HT-29 (cell line): ENCODE measurements around the gene TRPM3. TPM values are rescaled to one million over a fixed set of nuclear protein-coding genes. Genes with fewer than 3 reads are reported as not detected.

ENCODE experiments used
- DNase-seq: peaks from one replicate; pipeline ENCODE4 v3.0.0-alpha.2; 2015; ENCODE audit warnings: low spot score
- total RNA-seq: library from RNA; depleted of rRNA; stranded (reverse); fragments of >200 nt; shearing (Covaris generic); gene quantifications from 2 replicates; pipeline ENCODE4 v1.2.3, GENCODE V29; 2014

Gene TRPM3
- total RNA-seq, 1 experiment from 2014 or later = not detected

DNA sequence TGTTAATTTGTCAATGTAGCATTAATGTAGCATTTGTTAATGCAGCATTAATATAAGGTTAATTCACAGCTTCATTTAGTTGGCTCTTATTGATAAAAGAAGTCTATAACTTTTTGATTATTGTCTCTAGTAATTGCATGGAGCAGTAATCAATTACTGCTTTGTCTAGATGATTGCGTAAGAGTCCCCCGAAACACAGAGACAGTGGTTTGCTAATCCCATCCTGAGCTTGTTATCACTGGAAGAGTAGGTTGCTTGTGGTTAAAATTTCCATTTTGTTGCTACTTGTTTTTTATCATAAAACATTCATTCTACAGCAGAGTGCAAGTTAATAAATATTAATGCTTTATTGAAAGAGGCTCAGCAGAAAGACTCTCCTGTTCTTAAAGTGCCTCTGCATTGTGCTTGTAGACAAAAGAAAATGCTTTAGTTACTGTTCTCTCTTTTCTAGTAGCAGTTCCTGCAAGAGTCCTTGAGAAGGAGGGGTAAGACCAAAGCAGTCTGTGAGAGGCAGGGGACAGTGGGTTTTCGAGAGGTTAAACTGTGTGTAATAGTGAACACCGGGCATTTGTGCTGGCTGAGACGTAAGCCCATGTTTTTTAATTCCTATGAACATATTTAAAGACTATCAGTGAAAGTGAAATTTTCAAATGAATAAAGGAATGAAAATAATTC, 291.7 kb downstream of the TRPM3 start:
- DNase-seq = no peak

DNA sequence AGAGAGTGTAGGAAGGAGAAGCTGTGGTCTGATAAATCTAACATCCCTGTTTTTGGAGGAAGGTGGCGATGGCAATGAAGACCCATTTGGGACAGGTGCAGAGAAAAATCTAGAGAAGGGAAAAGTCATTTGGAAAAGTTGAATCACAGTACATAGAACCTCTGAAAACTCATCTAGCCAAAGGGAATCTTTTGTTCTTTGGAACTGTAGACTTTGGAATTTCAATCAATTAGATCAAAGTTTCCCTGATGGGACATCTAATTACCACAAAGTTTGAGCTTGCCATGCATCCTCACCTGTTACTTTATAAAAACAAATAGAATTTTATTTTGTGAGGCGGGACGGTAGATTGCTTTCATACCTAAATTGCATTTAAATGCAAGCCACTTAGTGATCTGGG, 294.9 kb downstream of the TRPM3 start:
- DNase-seq = no peak

DNA sequence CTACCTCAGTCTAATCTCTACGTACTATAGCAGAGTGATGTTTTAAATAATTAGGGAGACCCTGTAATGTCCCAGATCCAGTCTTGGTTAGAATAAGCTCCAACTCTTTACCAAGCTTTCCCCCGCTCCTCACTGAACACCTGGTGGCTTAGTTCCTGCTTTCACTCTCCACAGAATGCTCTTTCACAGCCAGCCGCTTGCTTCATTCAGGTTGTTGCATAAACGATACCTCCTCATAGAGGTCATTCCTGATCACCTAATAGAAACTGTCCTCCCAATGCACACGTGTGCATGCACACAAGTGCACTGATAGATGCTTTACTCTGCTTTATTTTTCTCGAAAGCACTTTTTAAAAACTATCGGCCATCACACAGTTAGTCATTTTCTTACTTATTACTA, 298.1 kb downstream of the TRPM3 start:
- DNase-seq = no peak

DNA sequence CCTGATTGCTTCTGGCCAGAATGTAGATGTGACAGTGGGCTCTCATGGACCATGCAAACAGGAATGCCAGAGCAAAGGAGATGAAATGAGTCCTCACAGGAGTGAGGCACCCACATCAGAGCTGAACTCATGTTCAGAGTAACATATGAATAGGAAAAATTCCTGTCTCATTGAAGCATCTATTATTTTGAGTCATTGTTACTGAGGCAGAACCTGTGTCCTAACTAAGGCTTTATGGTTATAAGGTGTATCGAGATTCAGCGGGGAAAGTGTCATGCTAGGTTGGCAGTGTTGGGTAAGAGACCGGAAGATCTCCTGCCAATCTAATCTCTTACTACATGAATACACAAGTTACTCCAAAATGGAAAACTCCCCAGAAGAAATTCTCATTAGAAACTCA, 304.1 kb downstream of the TRPM3 start:
- DNase-seq = no peak

DNA sequence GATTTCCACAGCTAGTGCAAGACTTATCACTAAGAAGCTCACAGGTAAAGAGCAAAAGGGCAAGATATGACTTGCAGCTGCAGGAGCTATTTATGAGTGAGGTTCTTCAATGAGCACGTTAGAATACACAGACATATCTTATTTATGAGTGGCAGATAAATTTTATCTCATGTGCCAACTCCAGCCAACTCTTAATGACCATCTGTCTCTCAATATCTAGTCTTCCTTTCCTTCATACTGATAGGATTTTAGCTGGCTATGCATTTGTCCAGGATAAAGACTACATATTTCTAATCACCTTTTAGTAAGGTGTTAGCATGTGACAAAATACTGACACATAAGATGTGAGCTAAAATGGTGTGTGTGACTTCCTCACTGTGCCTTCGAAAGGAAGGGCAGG, 304.5 kb downstream of the TRPM3 start:
- no peak for DNase-seq

DNA sequence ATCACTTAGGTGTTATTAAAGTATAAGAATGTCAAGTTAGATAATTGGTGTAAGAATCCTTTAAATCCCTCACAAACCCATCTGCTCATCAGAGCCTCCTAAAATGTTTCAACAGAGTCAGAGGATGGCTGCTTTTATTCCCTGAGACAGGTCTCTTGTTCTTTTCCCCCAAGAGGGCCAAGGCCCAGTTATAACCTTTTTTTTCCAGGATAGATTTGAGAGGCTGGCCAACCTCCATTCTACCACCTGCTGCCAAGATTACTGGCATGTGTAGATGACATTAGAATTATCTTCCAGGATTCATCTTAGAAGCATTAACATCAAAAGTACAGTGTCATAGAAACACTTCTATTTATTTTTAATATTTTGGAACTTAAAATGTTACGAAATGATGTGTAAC, 305.1 kb downstream of the TRPM3 start:
- DNase-seq = no peak

DNA sequence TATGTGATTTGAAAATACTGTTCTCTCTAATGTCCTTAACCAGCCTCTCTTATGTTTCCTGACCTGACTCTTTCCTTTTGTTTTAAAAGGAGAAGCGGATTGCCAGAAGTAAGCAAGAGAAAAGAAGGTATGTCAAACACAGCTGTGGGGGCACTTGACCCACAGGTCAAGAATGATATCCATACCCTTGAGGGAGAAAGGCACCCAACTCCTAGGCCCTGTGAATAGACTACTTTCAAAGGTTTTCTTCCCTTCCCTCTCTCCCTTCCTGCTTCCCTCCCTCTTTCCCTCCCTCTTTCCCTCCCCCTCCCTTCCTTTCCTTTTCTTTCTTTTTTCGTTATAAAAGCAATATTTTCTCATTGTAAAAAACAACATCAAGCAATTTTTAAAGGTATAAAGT, 306.8 kb downstream of the TRPM3 start:
- DNase-seq = no peak

DNA sequence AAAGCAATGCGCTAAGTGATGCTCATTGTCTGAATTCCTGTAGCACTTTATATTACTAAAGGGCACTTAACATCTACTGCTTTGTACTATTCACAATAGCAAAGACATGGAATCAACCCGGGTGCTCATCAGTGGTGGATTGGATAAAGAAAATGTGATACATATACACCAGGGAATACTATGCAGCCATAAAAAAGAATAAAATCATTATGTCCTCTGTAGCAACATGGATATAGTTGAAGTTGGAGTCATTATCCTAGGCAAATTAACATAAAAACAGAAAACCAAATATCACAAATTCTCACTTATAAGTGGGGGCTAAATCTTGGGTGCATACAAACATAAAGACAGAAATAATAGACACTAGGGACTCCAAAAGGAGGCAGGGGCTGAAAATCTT, 308.3 kb downstream of the TRPM3 start:
- no peak for DNase-seq

DNA sequence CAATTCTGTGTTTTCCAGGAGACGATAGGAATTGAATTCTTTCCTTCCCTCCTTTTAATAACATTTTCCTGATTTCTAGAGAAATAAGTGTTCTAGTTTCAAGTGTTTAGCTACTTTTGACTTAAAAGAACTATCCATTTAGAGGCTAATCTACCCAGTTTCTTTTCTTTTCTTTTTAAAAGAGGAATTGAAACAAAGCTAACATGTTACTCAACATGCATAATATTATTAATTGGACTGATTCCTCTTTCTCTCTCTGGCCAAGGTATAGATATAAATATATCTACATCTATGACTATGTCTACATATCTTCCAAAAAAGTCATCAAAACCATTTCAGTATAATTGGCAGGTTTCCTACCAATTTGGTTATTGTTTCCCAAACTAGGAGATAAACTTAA, 309.8 kb downstream of the TRPM3 start:
- DNase-seq = no peak

DNA sequence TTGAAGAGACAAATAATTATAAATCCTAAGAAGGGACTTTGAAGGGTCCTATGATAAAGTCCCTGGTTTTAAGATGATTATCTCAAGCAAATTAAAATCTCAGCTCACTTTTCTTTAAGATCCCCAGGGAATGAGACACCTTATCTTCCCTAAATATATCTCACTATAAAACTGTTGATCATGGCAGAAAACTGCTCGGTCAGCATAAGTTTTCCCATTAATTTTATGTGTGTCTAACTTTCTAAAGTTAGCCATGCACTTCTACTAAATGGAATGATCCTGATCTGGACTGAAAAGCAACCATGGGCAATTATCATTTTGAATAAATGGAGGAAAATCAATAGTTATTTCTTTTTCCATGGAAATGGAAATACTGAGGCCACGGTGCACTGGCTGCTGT, 314.5 kb downstream of the TRPM3 start:
- no peak for DNase-seq

DNA sequence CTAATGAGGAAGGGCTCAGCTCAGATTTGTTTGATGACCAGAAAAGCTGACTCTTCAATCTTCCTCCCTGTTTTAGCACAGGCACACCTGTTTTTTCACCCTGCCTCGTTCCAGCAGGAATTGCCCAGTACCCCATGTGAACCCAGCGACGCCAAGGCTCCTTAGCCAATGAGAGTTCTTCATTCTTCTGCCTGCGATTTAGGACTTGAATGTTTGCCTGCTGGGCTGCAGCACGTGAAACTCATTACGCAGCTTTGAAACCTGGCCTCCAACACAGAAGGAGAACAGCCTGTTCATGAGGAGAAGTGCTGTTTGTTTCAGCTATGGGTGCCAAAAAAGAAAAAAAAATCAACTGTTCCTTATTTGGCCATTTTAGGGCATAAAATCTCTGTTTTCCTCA, 315.5 kb downstream of the TRPM3 start:
- no peak for DNase-seq

DNA sequence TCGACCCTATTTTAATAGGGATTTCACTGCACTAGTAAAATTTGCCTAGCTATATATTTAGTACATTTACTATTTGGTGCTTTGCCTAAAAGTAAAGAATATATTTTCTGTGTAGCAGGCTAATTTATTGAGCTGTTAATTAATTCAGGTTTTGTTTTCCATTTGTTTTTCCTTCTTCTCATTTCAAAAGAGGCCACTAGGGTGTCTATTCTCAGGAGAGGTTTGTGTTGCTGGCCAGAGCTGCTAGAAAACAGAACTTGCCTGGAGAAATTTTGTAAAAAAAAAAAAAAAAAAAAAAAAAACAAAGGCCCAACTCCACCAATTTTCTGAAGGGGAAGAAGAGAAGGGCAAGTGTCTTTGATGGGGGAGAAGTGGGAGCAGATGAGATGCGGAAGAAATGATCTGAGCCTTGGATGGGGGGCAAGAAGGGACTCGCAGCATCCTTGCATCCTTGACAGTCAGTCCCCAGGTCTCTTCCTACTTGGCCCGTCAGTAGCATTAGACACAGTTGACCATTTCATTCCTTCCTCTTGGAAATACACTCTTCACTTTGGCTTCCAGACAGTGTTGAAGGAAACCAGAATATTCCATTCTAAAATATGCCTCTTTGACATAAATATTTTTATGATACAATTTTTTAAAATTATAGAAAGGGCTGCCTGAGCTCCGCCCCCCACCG, 318.5 kb downstream of the TRPM3 start:
- DNase-seq = no peak

DNA sequence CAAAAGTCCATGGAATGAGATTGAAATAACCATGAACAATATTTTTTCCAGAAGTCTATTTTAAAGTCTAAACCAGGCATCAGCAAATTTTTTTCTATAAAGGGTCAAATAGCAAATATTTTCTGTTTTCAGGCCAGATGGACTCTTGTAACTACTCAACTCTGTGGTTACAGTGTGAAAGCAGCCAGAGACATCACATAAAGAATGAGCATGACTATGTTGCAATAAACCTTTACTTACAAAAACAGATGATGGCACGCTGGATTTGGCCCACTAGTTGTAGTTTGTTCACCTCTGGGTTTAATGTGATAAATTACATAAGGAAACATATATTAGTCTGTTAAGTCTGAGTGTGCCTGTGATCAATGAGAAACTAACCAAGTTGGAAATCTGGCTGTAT, 319.2 kb downstream of the TRPM3 start:
- no peak for DNase-seq

DNA sequence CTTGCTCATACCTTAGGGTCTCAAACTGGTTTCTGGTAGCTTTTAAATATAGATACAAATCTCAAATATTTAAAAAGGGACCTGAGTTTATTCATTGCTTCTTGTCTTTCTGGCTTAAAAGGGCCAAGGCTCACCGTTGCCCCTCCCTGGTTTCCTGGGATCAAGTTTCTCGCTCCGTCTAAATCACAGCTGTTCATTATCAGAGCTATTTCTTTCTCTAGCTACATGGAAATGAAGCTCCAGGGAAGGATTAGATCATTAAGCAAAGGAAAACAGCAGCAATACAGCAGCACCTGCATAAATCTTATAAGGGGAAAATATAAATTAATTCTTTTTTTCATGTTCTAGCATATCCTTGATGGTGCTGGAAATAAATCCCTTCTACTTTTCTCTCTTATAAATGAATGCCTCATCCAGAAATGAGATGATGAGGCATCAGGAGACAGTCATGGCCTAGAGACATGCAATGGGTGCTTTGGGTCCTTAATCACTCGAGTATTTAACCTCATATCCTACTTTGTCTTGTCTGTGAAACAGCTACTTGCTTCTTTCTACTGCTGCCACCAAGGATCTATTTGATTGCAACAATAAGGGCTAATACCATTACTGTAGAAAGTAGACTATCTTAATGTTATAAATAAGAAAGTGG, 320.1 kb downstream of the TRPM3 start:
- DNase-seq = no peak

DNA sequence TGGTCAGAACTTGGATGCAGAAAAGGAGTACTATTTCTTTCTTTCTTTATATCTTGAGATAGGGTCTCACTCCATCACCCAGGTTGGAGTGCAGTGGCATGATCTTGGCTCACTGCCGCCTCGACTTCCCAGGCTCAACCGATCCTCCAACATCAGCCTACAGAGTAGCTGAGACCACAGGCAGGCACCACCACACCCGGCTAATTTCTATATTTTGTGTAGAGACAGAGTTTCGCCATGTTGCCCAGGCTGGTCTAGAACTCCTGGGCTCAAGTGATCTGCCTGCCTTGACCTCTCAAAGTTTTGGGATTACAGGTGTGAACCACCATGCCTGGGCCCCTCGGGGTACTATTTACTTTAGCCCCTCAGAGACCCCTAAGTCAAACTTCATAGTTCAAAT, 323.4 kb downstream of the TRPM3 start:
- DNase-seq = no peak

DNA sequence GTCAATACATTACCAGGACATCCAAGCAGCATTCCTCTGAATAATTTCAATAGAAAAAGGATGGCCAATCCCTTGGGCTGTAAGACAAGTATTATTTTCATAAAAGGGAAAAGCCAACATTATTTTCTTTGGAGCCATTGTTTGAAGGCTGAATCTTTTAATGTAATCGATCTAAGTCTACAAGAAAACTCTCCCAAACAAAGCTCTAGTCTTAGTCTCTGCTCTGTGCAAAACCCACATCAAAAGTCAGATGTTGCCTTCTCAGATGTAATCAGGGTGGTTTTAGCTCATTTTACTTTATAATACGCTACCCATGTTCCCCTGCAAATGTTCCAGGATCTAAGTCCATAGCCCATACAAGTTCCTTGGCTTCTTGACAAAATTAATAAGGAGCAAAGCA, 325.6 kb downstream of the TRPM3 start:
- DNase-seq = no peak

DNA sequence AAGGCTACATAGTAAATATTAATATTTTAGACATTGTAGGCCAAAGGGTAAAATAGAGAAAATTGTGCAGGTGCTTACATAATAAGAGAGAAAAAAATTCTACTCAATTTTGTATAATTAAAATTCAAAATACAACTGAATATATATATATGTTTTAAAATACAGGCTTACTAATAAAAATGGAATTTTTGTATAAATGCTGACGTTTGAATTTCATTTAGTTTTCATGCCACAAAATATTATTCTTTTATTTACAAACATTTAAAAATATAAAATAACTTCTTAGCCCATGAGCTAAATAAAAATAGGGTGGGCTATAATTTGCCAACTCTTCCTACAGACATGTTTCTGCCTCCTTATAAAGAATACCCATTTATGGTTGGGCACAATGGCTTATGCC, 328.6 kb downstream of the TRPM3 start:
- DNase-seq = no peak

DNA sequence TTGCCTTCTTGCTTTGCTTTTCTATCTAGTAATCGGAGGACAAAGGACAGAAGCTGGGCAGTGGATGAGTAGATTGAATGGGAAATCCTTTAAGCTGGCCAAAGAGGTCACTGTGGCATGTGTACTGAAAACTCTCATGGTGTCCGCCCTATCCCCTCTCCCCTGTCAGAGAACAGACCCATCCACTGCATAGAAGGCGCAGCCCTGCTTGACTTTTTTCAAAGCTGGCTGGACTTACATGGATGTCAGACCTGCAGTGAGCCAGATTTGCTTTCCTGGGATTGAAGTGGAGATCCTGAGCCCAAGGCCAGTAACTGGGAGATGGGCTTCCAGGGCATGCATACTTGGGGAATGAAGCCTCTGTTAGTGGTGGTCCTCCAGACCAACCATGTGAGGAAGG, 329.5 kb downstream of the TRPM3 start:
- no peak for DNase-seq

DNA sequence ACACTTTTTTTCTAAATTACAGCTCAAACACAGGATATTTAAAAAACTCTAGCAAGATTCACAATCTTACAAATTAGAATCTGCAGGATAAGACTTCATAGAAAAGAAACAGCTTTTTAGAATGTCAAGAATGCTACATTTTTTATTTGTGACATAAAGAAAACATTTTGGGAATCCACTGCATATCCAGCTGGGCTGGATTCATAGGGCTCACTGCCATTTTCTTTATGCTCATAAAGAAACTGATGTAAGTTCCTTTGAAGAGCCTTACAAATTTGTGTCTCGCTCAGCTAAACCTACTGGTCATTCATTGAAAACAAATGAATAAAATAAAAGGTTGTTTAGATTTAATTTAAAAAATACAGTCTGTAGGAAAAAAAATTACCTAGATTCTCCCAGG, 332.3 kb downstream of the TRPM3 start:
- DNase-seq = no peak

DNA sequence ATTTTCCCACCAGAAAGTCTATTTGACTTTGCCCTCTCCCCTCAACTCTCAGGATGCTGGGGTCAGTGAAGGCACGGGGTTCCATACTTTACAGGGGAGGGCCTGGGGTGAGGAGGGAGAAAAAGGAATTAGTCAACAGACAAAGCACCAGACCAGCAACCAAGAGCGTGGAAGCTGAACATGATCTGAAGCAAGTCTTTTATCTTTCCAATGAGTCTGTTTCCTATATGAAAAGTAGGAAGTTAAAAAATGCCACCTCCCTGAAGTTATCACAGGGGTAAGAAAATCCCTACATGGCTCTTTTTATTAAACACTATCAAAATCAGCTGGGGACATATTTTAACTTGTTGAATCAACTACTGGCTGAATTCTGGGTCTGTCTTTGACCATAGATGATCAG, 337.0 kb downstream of the TRPM3 start:
- no peak for DNase-seq

DNA sequence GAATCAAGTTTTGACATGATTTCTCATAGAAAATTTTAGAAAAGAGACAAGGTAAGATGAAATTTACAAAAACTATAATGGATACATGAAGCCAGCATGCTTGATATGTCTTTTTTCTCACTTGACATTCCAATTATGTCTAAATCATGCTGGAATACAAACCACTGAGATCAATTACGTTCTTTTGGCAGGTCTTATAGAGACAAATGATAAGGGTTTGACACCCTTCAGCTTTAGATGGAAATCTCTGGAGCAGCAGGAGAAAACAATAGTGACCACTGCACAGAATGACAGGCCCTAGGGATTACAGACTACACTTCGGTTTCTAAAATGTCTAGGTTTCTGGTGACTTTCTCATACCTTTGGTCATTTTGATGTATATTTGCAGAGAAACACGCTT, 342.9 kb downstream of the TRPM3 start:
- DNase-seq = no peak

DNA sequence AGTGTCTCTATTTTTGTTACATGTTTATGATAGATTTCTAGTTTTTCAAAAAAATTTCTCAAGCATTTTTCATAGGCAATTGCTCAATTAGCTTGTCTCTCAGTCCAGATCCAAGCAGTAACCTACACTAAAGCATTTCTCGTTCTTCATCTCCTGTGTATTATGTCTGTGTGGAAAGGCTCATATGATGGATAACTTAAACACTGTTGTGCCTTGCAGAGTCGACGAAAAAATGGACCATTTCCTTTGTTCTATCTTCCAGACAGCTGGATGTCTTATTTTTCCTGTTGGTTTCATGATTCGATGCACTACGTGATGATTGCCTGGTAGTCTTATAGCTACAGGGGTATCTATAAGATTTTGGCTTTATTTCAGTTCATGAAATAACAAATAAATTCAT, 347.8 kb downstream of the TRPM3 start:
- no peak for DNase-seq

DNA sequence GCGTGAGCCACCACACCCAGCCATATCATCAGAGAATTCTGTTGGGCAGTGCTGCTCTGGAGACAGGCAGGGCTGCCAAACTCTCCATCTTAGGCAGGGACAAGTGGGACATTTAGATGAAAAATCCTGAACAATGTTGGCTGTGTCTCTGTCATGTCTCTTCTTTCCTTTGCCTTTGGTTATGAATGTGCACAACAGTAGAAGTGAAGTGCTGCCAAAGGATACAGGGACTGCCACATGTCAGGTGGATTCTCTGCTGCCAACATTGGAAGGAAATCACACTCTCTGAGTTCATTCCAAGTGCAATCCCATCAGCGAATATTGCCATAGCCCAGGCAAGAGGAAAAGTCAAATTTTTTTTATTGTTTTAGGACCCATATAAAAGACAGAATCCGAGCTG, 348.8 kb downstream of the TRPM3 start:
- DNase-seq = no peak
